ENCODE results near the gene CMSS1.

The CMSS1 gene

DNA sequence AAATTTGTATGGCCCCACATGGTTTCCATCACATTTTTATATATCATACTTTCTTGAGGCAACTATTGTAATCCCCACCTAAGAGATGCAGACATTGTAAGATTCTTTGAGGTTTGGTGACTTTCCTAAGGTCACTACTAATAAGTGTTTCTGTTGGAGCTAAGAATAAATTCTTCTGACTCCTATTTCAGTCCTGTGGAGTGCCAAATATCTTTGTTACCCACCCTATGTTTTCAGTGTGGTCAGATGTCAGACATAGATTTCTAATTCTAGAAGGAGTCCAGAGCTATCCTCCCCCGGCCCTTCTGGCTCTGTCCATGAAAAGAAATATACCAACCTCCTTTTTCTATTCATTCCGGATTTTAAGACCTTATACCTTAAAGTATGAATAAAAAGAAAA, 342.9 kb downstream of the CMSS1 start:
- DNase-seq: no peak

DNA sequence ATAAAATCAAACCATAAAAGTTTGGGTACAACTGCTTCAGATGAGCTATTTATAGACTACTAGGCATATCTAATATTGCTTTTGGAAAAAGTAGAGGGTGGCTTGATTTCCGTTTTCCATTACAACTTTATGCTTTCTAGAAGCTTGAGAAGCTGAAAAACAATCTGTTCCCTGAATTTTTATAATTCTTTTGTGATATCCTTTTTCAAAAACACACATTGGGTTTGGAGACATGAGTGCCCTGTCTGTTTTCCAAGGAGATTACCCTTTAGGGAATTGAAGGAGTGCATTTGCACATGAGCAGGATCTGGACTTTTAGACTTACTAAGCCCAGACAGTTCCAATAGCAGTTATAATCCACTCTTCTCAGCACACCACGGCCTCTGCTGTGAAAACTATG, 346.1 kb downstream of the CMSS1 start:
- no peak for DNase-seq

DNA sequence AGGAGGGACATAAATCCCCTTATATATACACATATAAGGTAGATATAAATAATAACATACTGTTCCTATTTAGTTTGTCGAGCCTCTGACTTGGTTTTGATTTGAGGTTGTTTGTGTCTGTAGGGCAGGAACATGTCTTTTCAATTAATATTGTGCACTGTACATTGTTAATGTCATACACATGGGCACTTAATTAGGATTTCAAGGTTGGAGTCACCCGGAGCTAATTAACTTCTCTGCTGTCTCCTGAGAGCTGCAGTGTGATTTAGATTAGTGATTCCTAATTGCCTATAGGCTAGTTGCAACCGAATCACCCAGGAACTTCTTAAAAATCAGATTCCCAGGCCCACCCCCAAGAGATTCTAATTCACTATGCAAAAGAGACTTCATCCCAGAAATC, 347.1 kb downstream of the CMSS1 start:
- DNase-seq: no peak

DNA sequence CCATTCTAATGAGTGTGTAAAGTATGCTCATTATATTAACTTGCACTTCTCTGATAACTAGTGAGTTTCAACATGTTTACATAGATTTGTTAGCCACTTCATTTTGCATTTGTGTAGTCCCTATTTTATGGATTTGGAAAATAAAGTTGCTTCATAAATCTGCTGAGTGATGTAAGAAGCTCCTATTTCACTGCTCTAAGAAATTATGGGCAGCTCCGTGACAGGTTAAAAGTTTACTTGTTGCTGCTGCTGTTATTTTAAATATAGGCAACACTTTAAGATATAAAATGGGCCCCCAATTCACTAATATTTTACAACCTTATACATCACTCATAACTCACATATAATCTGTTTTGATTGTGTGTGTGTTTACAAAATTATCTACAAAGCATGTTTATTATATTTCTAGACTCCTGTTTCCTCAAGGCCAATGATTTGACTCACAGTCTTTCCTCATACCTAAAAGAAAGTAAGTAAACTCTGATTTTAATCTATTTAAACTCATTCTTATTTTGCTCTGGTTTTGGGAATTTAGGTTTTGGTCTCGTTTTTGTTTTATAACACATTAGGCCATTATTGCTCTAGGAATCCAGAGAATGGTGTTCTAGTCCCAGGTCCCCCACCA, 348.4 kb downstream of the CMSS1 start:
- DNase-seq: no peak

DNA sequence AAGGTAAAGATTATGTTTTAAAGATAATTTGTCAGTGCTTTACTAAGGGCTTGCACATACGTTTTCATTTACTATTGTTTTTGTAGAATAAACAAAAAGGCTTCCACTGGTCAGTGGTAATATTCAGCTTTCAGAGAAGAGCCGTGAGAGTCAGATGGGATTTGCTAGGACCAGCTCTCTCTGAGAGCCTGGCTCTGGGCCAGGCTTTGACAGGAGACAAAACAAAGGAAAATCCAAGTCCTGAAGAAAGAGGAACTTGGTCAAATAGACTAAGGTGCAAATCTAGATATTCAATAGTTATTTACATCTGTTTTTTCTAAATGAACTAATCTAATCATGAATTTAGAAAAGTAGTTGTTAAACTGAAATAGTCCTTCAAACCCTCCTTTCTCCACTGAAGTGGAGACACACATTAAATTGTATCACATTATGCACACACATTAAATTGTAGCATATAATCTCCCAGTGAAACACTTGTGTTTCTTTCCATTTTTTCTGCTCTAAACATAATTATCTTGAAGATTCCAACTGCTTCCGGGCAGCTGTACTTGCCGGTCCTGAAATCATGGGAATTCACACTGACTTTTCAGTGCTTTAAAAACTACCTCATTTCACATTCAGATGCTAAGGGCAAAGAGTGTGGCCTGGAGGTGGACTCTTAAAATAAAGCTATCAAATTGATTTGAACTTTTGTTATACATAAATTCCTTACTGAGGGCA, 351.7 kb downstream of the CMSS1 start:
- no peak for DNase-seq

DNA sequence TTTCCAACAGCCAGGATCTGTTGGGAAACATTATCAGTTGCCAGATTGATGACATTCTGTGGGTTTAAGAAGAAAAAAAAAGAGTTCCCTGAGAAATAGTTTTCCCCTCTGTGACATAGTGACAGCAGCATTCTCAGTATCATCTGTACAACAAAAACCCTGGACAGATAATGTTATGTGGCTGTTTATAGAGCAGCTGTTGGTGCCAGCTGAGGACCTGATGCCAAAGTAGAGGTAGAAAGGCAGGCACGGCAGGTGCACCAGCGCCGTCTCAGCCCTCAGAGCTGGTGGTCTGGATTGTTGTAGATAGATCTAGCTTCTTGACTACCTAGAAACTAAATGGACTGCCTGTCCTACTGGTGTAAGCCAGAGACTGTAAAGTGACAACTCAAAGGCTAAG, 352.8 kb downstream of the CMSS1 start:
- DNase-seq: no peak

DNA sequence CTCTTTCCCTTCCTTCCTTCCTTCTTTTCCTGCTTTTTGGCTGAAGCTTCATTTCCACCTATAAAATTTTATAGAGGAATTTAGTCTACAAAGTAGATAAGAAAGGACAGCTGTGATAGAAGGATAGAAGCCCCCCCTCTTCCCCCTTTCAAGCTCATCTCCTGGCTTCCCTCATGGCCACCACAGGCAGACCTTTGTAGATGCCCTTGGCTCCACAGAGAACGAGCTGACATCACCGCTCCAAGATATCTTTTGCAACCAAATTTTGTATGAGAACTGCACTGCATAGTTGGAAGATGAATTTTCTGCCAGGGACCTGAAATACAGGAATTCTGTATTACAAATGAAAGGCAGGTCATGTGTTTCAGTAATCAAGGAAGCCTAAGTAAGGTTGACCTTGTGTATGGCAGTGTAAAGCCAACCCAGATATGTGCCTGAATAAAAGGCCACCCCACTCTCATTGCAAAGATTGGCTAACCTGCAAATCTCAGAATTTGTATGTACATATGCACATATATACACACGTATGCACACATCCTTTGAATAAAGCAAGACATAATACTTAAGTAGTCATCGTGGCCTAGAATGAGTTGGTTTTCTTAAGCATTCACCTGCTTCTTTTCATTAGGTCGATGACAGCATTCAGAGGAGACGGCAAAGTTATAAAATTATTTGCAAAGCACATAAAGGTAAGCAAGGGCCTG, 353.7 kb downstream of the CMSS1 start:
- no peak for DNase-seq

DNA sequence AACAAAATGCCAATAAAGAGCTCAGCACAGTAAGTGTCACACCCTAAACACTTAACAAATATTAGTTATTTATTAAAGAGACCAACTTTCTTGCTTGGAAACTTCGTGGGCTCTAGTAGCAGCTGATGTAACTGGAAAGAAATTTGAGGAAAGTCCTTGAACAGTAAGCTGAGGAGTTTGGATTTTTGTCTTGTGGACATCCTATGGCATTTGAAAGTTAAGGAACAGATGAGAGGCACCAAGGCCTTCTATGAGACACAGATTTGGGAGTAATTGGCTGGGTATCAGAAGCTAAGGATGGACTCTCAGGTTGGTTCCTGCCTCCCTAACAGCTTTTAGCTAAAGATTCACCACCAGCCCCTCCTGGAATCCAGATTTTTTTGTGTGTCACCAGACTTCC, 356.3 kb downstream of the CMSS1 start:
- no peak for DNase-seq

DNA sequence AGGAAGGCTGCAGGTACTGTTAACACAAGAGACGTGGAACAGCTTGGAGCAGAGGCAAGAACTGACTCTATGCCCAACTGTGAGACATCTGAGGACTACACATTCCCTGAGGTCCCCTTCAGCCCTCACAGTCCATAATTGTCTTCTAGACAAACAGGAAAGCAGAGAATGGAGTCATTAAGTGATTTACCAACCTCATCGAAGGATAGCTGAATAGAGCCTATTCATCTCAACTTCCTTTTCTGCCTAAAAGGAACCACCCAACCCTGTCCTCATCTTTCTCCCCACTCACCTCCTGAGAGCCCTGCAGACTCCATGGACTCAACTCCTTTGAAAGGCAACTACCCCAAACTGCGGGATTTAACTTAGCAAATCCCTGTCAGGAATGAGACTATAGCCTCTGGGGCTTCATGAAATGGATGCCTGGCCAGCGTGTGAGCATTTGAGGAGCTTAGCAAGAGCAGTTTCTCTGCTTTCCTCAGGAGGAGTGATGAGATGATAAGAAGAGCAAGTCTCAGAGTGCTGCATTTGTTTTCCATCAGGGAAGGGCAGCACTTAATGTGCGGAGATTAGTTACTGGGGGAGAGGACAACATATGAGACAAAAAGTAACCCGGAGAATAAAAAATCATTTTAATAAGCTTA, 358.1 kb downstream of the CMSS1 start:
- DNase-seq: no peak

DNA sequence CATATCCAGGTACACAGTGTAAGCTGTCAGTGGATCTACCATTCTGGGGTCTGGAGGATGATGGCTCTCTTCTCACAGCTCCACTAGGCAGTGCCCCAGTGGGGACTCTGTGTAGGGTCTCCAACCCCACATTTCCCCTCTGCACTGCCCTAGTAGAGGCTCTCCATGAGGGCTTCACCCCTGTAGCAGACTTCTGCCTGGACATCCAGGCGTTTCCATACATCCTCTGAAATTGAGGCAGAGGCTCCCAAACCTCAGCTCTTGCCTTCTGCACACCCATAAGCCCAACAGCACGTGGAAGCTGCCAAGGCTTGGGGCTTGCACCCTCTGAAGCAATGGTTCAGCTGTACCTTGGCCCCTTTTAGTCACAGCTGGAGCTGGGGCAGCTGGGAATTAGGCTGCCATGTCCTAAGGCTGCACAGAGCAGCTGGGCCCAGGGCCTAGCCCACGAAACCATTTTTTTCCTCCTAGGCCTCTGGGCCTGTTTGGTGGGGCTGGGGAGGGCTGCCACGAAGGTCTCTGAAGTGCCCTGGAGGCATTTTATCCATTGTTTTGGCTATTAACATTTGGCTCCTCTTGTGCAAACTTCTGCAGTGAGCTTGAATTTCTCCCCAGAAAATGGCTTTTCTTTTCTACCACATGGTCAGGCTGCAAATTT, 362.2 kb downstream of the CMSS1 start:
- no peak for DNase-seq

DNA sequence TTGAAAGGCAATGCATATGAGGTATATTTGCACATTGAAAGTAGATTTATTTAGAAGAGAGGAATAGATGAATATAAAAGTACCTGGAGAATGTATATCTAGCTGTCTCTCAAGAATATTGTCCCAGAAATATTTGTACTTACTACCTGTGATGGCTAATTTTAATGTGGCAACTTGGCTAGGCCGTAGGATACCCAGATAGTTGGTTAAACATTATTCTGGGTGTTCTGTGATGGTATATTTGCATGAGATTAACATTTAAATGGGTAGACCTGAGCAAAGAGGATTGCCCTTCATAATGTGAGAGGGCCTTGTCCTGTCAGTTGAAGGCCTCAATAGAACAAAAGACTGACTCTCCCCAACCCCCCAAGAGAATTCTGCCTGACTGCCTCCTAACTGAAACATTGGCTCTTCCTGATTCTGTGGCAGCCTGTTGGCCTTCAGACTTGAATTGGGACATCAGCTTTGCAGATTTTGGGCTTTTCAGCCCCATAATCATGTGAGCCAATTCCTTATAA, 366.0 kb downstream of the CMSS1 start:
- no peak for DNase-seq

DNA sequence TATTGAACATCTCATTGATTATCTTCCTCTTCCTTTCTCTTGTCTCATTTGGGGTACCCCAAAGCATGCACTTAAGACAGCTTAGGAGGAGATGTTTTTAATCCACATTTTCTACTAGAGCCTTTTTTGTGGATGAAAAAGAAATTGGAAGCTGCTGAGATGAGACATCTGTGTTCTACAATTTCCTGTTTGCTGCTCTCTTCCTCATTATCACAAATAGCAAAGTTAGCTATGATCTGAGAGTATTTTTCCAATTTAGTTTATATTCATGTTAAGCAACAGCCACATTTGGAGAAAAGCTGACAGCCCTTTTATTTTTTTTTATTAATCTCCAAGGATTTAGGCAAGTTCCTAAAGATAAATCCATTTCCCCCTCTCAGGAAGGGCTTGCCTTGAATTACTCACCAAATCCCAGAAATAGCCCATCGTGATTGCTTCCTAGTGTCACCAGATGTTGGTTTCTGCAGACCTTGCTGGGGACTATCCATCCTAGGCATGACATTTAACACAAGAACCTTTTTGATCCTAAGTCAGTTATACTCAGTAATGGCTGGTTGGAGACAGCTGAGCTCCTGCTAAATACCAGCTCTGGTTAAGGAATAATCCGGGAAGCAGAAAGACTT, 367.4 kb downstream of the CMSS1 start:
- no peak for DNase-seq

DNA sequence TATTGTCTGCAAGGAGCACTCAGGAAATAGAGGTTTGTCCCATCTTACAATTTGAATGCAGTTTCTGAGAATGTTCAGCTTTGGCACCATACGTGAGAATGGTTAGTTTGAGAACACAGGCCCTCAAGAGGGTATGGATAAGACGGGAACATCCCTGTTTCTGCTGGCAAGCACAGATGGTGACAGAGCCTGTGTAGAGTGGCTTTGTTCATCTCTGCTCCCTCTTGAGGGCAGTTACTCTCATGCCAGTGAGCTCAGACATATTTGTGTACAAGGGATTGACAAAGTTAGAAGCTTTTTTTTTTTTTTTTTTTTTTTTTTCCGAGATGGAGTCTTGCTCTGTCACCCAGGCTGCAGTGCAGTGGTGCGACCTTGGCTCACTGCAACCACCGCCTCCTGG, 368.2 kb downstream of the CMSS1 start:
- no peak for DNase-seq

DNA sequence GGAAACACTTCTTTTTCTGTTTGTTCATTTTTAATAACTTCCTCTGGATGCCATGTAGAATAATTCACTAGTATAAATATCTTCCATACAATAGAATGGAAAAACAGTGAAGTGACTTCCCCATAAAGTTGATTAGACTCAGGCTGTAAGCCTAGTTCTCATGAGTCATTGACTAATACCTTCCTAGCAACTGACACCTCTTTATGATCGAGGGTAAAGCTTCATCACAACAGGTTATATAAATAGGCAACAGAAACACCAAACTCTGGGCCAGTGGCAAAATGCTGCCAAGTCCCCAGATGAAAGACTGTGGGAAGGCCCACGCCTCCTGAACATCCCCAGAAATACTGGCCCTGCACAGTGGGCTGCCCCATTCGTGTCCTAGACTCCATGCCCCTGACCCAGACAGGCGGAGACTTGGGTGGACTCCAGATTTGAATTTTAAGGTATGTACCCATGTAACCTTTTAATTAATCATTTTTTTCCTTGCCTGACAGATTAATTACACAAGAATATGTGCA, 371.8 kb downstream of the CMSS1 start:
- DNase-seq: no peak

DNA sequence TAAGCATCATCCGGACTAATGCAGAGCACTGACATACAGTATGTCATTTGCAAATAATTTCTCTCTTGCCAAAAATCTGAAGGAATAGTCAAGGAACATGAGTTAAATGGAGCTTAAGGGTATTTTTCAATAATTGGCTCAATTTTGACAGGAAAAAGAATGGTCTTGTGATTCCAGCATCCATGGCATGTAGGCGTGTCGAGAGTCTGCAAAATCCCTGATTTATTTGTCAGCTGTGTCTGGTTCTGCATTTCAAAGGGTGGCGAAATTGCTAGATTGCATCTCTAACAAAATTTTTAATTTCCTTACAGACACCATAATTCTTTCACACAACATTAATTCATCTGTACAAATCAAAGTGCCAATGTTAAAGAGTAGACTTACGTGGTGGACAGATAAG, 377.7 kb downstream of the CMSS1 start:
- DNase-seq: no peak

DNA sequence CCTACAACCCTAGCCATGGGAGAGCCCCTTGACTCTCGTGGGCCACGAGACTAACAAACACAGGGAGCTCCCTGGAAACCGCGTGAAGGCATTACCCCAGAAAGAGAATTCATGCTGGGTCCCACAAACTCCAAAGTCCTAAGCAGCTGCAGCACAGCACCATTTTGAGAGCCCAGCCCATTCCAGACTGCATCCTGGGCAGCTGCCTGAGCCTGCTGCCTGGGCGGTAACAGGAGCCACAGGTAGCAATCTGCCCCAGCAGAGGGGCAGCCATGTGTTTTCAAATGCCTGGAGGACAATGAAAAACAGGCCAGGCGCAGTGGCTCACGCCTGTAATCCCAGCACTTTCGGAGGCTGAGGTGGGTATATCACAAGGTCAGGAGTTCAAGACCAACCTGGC, 380.2 kb downstream of the CMSS1 start:
- DNase-seq: no peak

DNA sequence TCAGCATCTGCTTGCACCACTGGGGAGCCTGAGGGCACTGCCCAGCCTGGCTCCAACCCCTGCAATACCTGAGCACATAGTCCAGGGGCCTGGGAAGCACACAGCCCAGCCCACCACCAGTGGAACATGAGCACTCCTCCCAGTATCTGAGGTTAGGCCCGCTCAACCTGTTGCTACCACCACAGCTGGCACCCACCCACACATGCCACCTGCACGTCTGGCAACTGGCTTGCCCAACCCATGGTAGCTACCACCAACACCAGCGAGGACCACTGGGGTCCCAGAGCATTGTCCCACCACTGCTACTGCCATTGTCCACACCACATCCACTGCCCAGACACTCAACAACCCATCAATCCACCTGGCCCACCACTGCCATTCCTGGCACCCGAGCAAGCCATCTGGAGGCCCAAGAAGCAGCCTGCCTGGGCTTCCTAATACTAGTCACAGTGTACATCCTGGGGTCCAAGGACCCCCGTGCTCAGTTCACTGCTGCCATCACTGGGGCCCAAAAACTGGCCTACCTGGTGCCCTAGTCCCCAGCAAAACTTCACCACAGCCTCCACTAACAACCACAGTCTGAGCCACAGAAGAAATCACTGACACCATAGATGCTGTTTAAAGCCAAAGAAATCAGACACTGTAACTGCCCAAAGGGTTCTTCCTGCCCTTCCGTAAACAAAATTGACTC, 381.1 kb downstream of the CMSS1 start:
- DNase-seq: no peak

DNA sequence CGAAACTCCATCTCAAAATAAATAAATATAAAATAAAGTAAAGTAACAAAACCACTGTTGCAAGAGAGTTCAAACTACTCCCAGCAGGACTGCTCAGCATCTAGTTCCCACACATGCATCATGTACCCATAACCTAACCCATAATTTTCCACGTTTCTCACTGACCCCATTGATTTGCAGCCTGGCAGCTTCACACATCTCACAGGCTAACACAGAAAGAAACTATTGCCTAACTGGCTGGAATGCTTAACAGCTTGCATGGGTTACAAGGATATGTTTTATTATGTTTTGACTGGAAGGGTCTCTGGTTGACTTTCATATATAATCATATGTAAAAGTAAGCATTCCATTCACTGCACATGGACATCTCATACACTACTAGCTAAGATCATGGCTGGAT, 387.5 kb downstream of the CMSS1 start:
- DNase-seq: no peak

DNA sequence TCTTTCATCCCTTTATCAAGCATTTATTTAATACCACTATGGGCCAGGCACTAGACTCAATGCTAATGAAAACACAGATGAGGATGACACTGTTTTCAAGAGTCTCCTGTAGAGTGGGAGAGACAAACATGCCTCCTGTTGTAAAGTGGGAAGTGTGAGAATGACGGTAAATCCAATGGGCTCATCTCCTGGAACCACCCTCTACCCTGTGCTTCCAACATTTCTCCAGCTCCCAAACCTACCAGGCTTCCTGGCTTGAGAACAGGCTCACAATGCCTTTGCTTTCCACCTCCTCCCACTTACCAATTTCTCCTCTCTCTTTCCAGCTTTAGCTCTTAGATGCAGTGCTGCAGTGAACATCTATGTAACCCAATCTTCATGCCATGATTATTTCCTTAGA, 389.0 kb downstream of the CMSS1 start:
- no peak for DNase-seq

DNA sequence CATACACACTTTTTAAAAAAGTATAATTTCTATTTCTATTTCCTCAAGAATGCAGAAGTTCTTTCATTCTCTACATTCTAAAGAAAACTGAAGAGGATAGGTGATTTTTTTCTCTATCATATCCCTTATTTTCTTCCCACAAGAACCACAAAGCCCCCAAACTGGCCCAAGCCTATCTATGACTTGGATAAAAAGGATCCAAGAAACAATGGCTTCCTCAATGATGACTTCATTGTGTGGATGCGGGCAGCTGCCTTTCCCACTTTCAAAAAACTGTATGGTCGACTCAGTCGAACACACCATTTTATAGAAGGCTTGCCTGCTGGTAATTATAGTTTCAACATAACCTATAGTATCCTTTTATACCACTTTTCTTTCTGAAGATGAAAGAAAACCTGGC, 390.2 kb downstream of the CMSS1 start:
- DNase-seq: no peak

DNA sequence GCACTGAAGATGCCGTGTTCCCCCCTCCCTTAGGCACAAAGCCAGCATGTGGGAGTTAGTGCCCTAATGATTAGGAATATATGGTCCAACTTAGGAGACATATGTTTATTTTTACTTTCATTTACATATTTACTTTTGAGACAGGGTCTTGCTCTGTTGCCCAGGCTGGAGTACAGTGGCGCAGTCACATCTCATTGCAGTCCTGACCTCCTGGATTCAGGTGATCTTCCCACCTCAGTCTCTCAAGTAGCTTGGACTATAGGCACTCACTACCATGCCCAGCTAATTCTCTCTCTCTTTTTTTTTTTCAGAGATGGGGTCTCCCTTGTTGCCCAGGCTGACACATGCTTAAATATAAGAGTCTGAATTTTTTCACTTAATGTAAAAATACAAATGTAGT, 391.5 kb downstream of the CMSS1 start:
- DNase-seq: no peak
